ENCODE results near the gene COL2A1.

COL2A1 gene

GRCh38 chr12:48024735-48025134, 20.5 kb upstream of the COL2A1 start:
- Histone ChIP-seq H3K27ac (ENCODE audit: extremely low read depth, low read depth, low read length) (no peak overlapping the region), H3K4me1 (ENCODE audit: control insufficient read depth, insufficient read depth, low read length) (peaks cover 42% of the 10 kb centered on the region), H3K9me3 (ENCODE audit: control insufficient read depth, insufficient read depth, low read depth, low read length) (no peaks in the 10 kb centered on the region), H3K36me3 (ENCODE audit: control insufficient read depth in 2 of 2, insufficient read depth in 1 of 2, low read length in 2 of 2) (no peaks in the 10 kb centered on the region), H3K4me3 (ENCODE audit: low read depth, low read length) (no peak overlapping the region)
- ChIA-PET POLR2A (no interaction called here), CTCF (no interaction called here)
- TF ChIP-seq TCF7L2 (IDR thresholded peaks at IDR 0.05; ENCODE audit: borderline replicate concordance, low read depth, low read length) (no peak), EGR2 (tag by site-specific recombination; IDR thresholded peaks at IDR 0.05; ENCODE audit: low read depth) (0 out of 2 replicates have a peak, but pooled peaks have one; percentile 4), ZNF677 (tag by site-specific recombination; IDR thresholded peaks at IDR 0.05) (no peak)
- TF ChIP-seq, protein P1, sequence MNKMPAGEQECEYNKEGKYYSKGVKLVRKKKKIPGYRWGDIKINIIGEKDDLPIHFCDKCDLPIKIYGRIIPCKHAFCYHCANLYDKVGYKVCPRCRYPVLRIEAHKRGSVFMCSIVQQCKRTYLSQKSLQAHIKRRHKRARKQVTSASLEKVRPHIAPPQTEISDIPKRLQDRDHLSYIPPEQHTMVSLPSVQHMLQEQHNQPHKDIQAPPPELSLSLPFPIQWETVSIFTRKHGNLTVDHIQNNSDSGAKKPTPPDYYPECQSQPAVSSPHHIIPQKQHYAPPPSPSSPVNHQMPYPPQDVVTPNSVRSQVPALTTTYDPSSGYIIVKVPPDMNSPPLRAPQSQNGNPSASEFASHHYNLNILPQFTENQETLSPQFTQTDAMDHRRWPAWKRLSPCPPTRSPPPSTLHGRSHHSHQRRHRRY (tag by site-specific recombination; IDR thresholded peaks at IDR 0.05) = no peak

GRCh38 chr12:48023386-48023785, 19.1 kb upstream of the COL2A1 start:
- Histone ChIP-seq H3K27ac (ENCODE audit: extremely low read depth, low read depth, low read length) (no peak overlapping the region; the same call in 1 of the 2 replicates), H3K9me3 (ENCODE audit: control insufficient read depth, insufficient read depth, low read depth, low read length) (no peaks in the 10 kb centered on the region), H3K4me1 (ENCODE audit: control insufficient read depth, insufficient read depth, low read length) (peaks cover 34% of the 10 kb centered on the region), H3K36me3 (ENCODE audit: control insufficient read depth in 2 of 2, insufficient read depth in 1 of 2, low read length in 2 of 2) (no peaks in the 10 kb centered on the region), H3K4me3 (ENCODE audit: low read depth, low read length) (no peak overlapping the region)
- TF ChIP-seq ZNF600 (tag by site-specific recombination; IDR thresholded peaks at IDR 0.05) (0 out of 2 replicates have a peak, but pooled peaks have one; percentile 27), KLF17 (tag by site-specific recombination; IDR thresholded peaks at IDR 0.05) (no peak), SP7 (tag by site-specific recombination; IDR thresholded peaks at IDR 0.05) (peak; percentile 44; the same call in 1 of the 2 replicates), ZBTB11 (tag by site-specific recombination; conservative IDR thresholded peaks at IDR 0.05; ENCODE audit: low read depth) (no peak), KLF10 (tag by site-specific recombination; IDR thresholded peaks at IDR 0.05) (peak; percentile 83), ZSCAN16 (tag by site-specific recombination; IDR thresholded peaks at IDR 0.05) (0 out of 2 replicates have a peak, but pooled peaks have one; percentile 8), KLF9 (tag by site-specific recombination; IDR thresholded peaks at IDR 0.05; ENCODE audit: low read depth) (peak; percentile 80), ZNF585B (tag by site-specific recombination; IDR thresholded peaks at IDR 0.05) (no peak)
- TF ChIP-seq, protein P2, sequence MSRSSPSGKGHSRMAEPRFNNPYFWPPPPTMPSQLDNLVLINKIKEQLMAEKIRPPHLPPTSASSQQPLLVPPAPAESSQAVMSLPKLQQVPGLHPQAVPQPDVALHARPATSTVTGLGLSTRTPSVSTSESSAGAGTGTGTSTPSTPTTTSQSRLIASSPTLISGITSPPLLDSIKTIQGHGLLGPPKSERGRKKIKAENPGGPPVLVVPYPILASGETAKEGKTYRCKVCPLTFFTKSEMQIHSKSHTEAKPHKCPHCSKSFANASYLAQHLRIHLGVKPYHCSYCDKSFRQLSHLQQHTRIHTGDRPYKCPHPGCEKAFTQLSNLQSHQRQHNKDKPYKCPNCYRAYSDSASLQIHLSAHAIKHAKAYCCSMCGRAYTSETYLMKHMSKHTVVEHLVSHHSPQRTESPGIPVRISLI (tag by site-specific recombination; IDR thresholded peaks at IDR 0.05) = no peak
- TF ChIP-seq, protein P3, sequence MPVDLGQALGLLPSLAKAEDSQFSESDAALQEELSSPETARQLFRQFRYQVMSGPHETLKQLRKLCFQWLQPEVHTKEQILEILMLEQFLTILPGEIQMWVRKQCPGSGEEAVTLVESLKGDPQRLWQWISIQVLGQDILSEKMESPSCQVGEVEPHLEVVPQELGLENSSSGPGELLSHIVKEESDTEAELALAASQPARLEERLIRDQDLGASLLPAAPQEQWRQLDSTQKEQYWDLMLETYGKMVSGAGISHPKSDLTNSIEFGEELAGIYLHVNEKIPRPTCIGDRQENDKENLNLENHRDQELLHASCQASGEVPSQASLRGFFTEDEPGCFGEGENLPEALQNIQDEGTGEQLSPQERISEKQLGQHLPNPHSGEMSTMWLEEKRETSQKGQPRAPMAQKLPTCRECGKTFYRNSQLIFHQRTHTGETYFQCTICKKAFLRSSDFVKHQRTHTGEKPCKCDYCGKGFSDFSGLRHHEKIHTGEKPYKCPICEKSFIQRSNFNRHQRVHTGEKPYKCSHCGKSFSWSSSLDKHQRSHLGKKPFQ (tag by site-specific recombination; IDR thresholded peaks at IDR 0.05) = peak; percentile 83
- TF ChIP-seq, protein P4, sequence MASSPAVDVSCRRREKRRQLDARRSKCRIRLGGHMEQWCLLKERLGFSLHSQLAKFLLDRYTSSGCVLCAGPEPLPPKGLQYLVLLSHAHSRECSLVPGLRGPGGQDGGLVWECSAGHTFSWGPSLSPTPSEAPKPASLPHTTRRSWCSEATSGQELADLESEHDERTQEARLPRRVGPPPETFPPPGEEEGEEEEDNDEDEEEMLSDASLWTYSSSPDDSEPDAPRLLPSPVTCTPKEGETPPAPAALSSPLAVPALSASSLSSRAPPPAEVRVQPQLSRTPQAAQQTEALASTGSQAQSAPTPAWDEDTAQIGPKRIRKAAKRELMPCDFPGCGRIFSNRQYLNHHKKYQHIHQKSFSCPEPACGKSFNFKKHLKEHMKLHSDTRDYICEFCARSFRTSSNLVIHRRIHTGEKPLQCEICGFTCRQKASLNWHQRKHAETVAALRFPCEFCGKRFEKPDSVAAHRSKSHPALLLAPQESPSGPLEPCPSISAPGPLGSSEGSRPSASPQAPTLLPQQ (tag by site-specific recombination; IDR thresholded peaks at IDR 0.05) = no peak
- ChIA-PET POLR2A (no interaction called here), CTCF (interaction anchor here (0.6 to 0.7 kb wide), 2 partner anchors 82 to 166 kb away, joined by 3 read pairs; no protein-coding TSS in a partner anchor)

All from HEK293 (cell line).